SK-N-SH (cell line): ENCODE data around the gene DCTN4.

ENCODE experiments used
- CTCF ChIP-seq: fragments of 200-600 bp; sonication (generic); IDR thresholded peaks from 2 replicates; pipeline ENCODE4 v1.6.1; 2017; ENCODE audit warnings: antibody characterized with exemption, mild to moderate bottlenecking, moderate library complexity
- EP300 ChIP-seq, 2 experiments: IDR thresholded peaks; 2 replicates each; pipeline versions ENCODE4 v1.4.0 to v1.6.1; 2012; ENCODE audit warnings: borderline replicate concordance in 1 of 2, low read depth in 1 of 2, low read length in 1 of 2
- FOXM1 ChIP-seq: IDR thresholded peaks from 2 replicates; pipeline ENCODE4 v1.4.0; 2012; ENCODE audit warnings: low read depth, mild to moderate bottlenecking
- GATA2 ChIP-seq: sonication (generic); formaldehyde crosslinking; IDR thresholded peaks from 2 replicates; pipeline ENCODE4 v1.5.0; 2020; ENCODE audit warnings: mild to moderate bottlenecking, missing genetic modification reagents
- POLR2AphosphoS5 ChIP-seq: IDR thresholded peaks from 2 replicates; pipeline ENCODE4 v1.6.1; 2012; ENCODE audit warnings: low read depth, low read length
- RAD21 ChIP-seq: IDR thresholded peaks from 2 replicates; pipeline ENCODE4 v1.6.1; 2012; ENCODE audit warnings: mild to moderate bottlenecking, low read length
- RFX5 ChIP-seq: IDR thresholded peaks from 2 replicates; pipeline ENCODE4 v1.6.1; 2012; ENCODE audit warnings: mild to moderate bottlenecking, improper control_type of control experiment, low read length
- RXRA ChIP-seq: IDR thresholded peaks from 2 replicates; pipeline ENCODE4 v1.4.0; 2012; ENCODE audit warnings: low read depth, mild to moderate bottlenecking, borderline replicate concordance
- SMC3 ChIP-seq: IDR thresholded peaks from 2 replicates; pipeline ENCODE4 v1.6.1; 2012; ENCODE audit warnings: low read depth, low read length, improper control_type of control experiment
- ZBTB33 ChIP-seq: IDR thresholded peaks from 2 replicates; pipeline ENCODE4 v1.4.0; 2012; ENCODE audit warnings: low read depth, borderline replicate concordance

- TF ChIP-seq CTCF (no peak), SMC3 (no peak), EP300 (IDR thresholded peaks at IDR 0.05; ENCODE audit: borderline replicate concordance in 1 of 2, low read depth in 1 of 2, low read length in 1 of 2) (peak; percentile 12 to 58; a peak in 2 of 4 replicates), RAD21 (no peak), POLR2AphosphoS5 (peak; percentile 48; the same call in 1 of the 2 replicates), GATA2 (no peak), FOXM1 (no peak), RFX5 (no peak), RXRA (peak; percentile 63; the same call in 1 of the 2 replicates), ZBTB33 (no peak)
Measured at GRCh38 chr5:150783422-150783928, 24.7 kb upstream of the DCTN4 start.
